Neural crest cell (in vitro differentiated cells): ENCODE results near the gene MUC2. TPM values are rescaled to one million over a fixed set of nuclear protein-coding genes. Genes with fewer than 3 reads are reported as not detected.

ENCODE experiments used
- DNase-seq: peaks from one replicate; pipeline ENCODE4 v3.0.0; 2021; ENCODE audit warnings: low read depth, mixed read lengths, low spot score
- H3K27ac Mint-ChIP-seq: one replicate; pipeline ENCODE4 v1.8.0; 2021; ENCODE audit warnings: mild to moderate bottlenecking, mixed read lengths; ENCODE audit not compliant: unreplicated experiment
- H3K27me3 Mint-ChIP-seq: 2 replicates; pipeline ENCODE4 v1.8.0; 2021; ENCODE audit warnings: low read depth, mild to moderate bottlenecking, mixed read lengths
- H3K36me3 Mint-ChIP-seq: 2 replicates; pipeline ENCODE4 v1.8.0; 2021; ENCODE audit warnings: low read depth, mild to moderate bottlenecking, mixed read lengths
- H3K4me1 Mint-ChIP-seq: 2 replicates; pipeline ENCODE4 v1.8.0; 2021; ENCODE audit warnings: mixed read lengths
- H3K4me3 Mint-ChIP-seq: one replicate; pipeline ENCODE4 v1.8.0; 2021; ENCODE audit warnings: mild to moderate bottlenecking, mixed read lengths
- H3K9me3 Mint-ChIP-seq: 2 replicates; pipeline ENCODE4 v1.8.0; 2021; ENCODE audit warnings: mixed read lengths
- total RNA-seq: library from RNA; stranded (reverse); gene quantifications from 2 replicates; pipeline ENCODE4 v1.2.1, GENCODE V29; 2021
- TF ChIP-seq, protein P1 (sequence below): fragments of 200-600 bp; sonication (generic); conservative IDR thresholded peaks from 2 replicates; pipeline ENCODE4 v1.5.0; 2021; ENCODE audit warnings: antibody characterized with exemption, mild to moderate bottlenecking

The MUC2 gene
- total RNA-seq, 1 donor from 2014 or later, result not detected

GRCh38 chr11:1037506-1038055 lies 37.1 kb upstream of the MUC2 start:
- Mint-ChIP-seq H3K9me3 (no peaks in the 10 kb centered on the region), H3K4me3 (no peak overlapping the region), H3K27me3 (no peaks in the 10 kb centered on the region), H3K4me1 (no peaks in the 10 kb centered on the region), H3K27ac (no peak overlapping the region), H3K36me3 (no peaks in the 10 kb centered on the region)
- TF ChIP-seq, protein P1, sequence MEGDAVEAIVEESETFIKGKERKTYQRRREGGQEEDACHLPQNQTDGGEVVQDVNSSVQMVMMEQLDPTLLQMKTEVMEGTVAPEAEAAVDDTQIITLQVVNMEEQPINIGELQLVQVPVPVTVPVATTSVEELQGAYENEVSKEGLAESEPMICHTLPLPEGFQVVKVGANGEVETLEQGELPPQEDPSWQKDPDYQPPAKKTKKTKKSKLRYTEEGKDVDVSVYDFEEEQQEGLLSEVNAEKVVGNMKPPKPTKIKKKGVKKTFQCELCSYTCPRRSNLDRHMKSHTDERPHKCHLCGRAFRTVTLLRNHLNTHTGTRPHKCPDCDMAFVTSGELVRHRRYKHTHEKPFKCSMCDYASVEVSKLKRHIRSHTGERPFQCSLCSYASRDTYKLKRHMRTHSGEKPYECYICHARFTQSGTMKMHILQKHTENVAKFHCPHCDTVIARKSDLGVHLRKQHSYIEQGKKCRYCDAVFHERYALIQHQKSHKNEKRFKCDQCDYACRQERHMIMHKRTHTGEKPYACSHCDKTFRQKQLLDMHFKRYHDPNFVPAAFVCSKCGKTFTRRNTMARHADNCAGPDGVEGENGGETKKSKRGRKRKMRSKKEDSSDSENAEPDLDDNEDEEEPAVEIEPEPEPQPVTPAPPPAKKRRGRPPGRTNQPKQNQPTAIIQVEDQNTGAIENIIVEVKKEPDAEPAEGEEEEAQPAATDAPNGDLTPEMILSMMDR, result no peak
- DNase-seq, result no peak

- Mint-ChIP-seq H3K4me1 (no peaks in the 10 kb centered on the region), H3K36me3 (no peaks in the 10 kb centered on the region), H3K9me3 (no peaks in the 10 kb centered on the region), H3K4me3 (no peak overlapping the region), H3K27ac (no peak overlapping the region), H3K27me3 (no peaks in the 10 kb centered on the region)
- TF ChIP-seq, protein P1, result no peak
- no peak for DNase-seq
Measured at GRCh38 chr11:1038361-1038760, 36.3 kb upstream of the MUC2 start.

GRCh38 chr11:1038921-1039320 lies 35.8 kb upstream of the MUC2 start:
- TF ChIP-seq, protein P1, result no peak
- no peak overlapping the region for H3K4me3 Mint-ChIP-seq
- H3K9me3 Mint-ChIP-seq, result no peaks in the 10 kb centered on the region
- no peak for DNase-seq
- H3K4me1 Mint-ChIP-seq, result no peaks in the 10 kb centered on the region
- no peaks in the 10 kb centered on the region for H3K27me3 Mint-ChIP-seq
- peak overlapping the region; percentile 71 for H3K27ac Mint-ChIP-seq
- H3K36me3 Mint-ChIP-seq, result no peaks in the 10 kb centered on the region

DNA sequence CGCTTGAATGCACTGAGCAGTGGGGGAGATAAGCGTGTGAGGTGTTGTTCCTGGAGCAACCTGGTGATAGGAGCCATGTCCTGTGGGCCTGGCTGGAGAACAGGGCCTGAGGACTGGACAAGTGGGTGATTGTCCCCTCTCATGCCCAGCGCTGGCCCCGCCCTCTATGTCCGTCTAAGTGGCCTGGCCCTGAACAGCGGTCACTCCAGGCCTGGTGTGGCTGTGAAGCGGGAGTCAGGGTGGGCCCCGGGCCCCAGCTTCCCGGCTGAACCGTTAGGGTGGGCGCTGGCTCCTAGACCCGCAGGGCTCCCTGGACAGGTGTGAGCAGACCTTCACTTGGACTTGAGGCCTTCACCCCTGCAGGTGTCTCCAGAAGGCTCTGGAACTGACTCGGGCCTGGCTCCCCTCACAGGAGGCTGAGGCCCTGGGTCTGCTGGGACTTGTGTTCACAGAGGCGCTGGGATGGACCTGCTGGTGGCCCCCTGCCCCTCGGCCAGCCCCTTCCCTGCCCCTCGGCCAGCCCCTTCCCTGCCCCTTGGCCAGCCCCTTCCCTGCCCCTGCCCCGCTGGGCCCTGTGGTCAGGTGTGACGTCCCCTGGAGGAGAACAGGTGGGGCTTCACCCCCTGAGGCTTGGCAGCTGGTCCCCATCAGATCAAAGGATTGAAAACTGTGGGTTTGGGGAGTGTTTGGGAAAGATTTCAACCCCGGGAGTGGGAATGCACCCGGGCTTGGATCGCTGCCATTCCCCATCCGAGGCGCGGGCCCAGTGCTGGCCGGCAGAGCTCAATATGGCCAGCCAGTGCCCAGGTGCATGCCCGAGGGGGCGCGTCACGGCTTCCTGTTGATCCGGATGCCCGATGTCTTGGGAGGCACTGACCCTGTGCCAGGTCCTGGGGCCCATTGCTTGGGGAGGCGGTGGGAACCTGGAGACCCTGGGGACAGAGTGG lies 34.9 kb upstream of the MUC2 start:
- Mint-ChIP-seq H3K27me3 (no peaks in the 10 kb centered on the region), H3K9me3 (no peaks in the 10 kb centered on the region), H3K4me1 (no peaks in the 10 kb centered on the region), H3K27ac (no peak overlapping the region), H3K36me3 (no peaks in the 10 kb centered on the region), H3K4me3 (no peak overlapping the region)
- TF ChIP-seq, protein P1, result no peak
- DNase-seq, result no peak

- H3K9me3 Mint-ChIP-seq, result no peaks in the 10 kb centered on the region
- no peak for DNase-seq
- H3K27ac Mint-ChIP-seq, result peak overlapping the region; percentile 75
- TF ChIP-seq, protein P1, result no peak
- no peaks in the 10 kb centered on the region for H3K4me1 Mint-ChIP-seq
- no peaks in the 10 kb centered on the region for H3K27me3 Mint-ChIP-seq
- no peak overlapping the region for H3K4me3 Mint-ChIP-seq
- no peaks in the 10 kb centered on the region for H3K36me3 Mint-ChIP-seq
Measured at GRCh38 chr11:1040428-1041148, 34.1 kb upstream of the MUC2 start.
